ENCODE measurements around the gene EFCAB11. TPM values are rescaled to one million over a fixed set of nuclear protein-coding genes. Genes with fewer than 3 reads are reported as not detected.

The EFCAB11 gene
- total and polyA plus RNA-seq, 8 donors = 5.3 to 13.9 (median 11.3) TPM

DNA sequence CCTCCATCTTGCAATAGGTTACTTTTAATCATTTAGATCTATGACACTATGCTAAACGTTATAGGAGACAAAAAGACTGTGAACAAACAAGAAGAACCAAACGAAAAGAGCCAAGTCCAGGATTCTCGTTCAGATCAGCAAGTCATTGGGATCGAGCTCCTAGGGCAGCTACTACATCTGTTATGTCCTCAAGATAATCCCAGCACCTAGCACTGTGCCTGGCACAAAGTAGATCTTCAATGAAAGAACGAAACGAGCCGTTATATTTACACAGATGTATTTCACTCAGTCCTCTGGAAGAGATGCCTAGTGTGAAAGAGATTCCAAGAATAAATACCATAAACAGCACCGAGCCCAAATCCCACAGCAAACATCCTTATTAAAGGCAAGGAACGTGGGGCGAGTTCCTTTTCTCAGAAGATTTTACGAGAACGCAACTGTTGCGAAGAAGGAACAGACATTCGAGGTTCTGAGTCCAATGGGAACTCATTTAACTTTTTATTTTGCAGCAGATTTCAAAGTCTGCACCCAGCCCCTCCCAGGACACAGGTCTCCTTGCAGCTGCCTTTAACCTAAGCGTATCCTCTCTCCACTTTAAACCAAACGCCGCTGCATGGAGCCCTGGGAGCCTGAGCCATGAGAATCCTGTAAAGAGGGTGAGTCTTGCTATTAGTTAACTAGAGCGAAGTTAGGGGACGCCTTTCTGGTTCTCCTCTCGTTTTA lies 653 bp upstream of the EFCAB11 start:
- peak overlapping the region; percentile 71 to 76 for H3K4me3 ChIP-seq
- peak; percentile 34 for ATAC-seq
- peaks cover 0 to 22% of the 10 kb centered on the region in 2 donors for H3K4me1 ChIP-seq
- peak overlapping the region; percentile 85 to 95 for H3K27ac ChIP-seq
- no peak for DNase-seq
- intact Hi-C loops (cut with DNase I) = no loop called here
- H3K9me3 ChIP-seq = no peaks in the 10 kb centered on the region
- H3K27me3 ChIP-seq = peaks cover 0 to 4% of the 10 kb centered on the region in 2 donors
- TF ChIP-seq CTCF (IDR thresholded peaks at IDR 0.05) = no peak
- peaks cover 0 to 6% of the 10 kb centered on the region in 2 donors for H3K36me3 ChIP-seq

- intact Hi-C loops (cut with DNase I) = no loop called here
- TF ChIP-seq CTCF (IDR thresholded peaks at IDR 0.05) = no peak
Observed at GRCh38 chr14:89953602-89954001, 928 bp downstream of the EFCAB11 start.

DNA sequence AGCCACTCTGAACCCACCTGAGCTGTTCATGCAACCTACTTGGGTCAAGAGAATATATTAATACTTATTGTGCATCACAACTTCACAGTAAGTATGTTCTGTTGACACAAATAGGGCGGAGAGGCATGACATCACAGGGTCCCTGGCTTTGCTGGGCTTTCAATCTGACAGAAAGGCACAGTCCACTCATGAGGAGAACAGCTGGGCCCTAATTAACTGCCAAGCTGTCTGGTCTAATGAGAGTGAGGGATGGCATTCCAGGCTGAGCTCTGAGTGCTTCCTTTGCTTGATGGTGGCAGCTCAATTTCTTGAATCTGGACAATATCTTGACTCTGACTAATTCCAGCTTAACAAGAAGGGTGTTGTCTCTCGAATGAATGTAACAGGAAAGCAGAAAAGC lies 2.0 kb downstream of the EFCAB11 start:
- TF ChIP-seq CTCF (IDR thresholded peaks at IDR 0.05) = no peak

More at GRCh38 chr14:89953602-89954001, 928 bp downstream of the EFCAB11 start:
- peaks cover 0 to 11% of the 10 kb centered on the region in 2 donors for H3K36me3 ChIP-seq
- no peaks in the 10 kb centered on the region for H3K9me3 ChIP-seq
- peak overlapping the region in 1 of 2 donors; percentile 76 for H3K4me3 ChIP-seq
- H3K27ac ChIP-seq = peak overlapping the region in 1 of 2 donors; percentile 95
- DNase-seq = no peak
- H3K27me3 ChIP-seq = peaks cover 0 to 4% of the 10 kb centered on the region in 2 donors
- ATAC-seq = no peak
- peaks cover 0 to 22% of the 10 kb centered on the region in 2 donors for H3K4me1 ChIP-seq

DNA sequence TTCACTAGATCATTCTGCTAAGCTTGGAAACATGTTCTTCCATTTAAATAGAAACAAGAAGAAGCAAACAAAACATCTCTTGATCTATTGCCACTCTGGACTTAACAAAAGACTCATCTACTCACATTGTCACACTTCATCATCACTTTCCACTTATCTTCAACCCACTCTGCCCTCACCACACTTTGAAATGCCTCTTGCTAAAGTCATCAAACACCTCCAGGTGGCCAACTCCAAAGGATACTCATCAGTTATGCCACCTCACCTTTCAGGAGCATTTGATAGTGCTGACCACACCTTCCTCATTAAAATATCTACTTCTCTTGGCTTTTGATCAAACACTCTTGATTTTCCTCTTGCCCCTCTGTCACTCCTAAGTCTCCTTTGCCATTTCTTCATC lies 7.2 kb downstream of the EFCAB11 start:
- Histone ChIP-seq H3K4me1 (no peaks in the 10 kb centered on the region), H3K36me3 (peaks cover 0 to 5% of the 10 kb centered on the region in 2 donors), H3K27ac (no peak overlapping the region), H3K9me3 (no peaks in the 10 kb centered on the region), H3K4me3 (no peak overlapping the region), H3K27me3 (no peaks in the 10 kb centered on the region)
- no peak for TF ChIP-seq CTCF (IDR thresholded peaks at IDR 0.05)
- no peak for ATAC-seq
- no peak for DNase-seq
- intact Hi-C loops (cut with DNase I) = no loop called here

More for the DNA sequence above, 2.0 kb downstream of the EFCAB11 start:
- intact Hi-C loops (cut with DNase I) = no loop called here
- Histone ChIP-seq H3K4me1 (peaks cover 0 to 22% of the 10 kb centered on the region in 2 donors), H3K36me3 (peaks cover 0 to 5% of the 10 kb centered on the region in 2 donors), H3K9me3 (no peaks in the 10 kb centered on the region), H3K27ac (no peak overlapping the region), H3K4me3 (no peak overlapping the region), H3K27me3 (peaks cover 0 to 4% of the 10 kb centered on the region in 2 donors)
- ATAC-seq (no peak), DNase-seq (no peak)

DNA sequence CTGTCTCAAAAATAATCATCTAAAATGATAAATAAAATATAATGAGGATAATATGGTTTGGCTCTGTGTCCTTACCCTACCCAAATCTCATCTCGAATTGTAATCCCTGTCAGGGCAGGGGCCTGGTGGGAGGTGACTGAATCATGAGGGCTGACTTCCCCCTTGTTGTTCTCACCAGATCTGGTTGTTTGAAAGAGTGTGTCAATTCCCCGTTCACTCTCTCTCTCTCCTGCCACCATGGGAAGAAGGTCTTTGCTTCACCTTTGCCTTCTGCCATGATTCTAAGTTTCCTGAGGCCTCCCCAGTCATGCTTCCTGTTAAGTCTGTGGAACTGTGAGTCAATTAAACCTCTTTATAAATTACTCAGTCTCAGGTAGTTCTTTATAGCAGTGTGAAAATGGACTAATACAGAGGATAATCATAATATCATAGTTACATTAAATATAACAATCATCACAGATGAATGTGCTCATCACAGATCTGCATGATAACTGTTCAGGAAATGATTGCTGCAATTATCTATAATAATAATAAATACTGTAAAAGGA lies 12.6 kb downstream of the EFCAB11 start:
- no peak overlapping the region for H3K27ac ChIP-seq
- no peaks in the 10 kb centered on the region for H3K36me3 ChIP-seq
- no peaks in the 10 kb centered on the region for H3K4me1 ChIP-seq
- no peak overlapping the region for H3K4me3 ChIP-seq
- intact Hi-C loops (cut with DNase I) = no loop called here
- H3K9me3 ChIP-seq = no peaks in the 10 kb centered on the region
- no peak for TF ChIP-seq CTCF (IDR thresholded peaks at IDR 0.05)
- ATAC-seq (no peak), DNase-seq (no peak)
- no peaks in the 10 kb centered on the region for H3K27me3 ChIP-seq
